ENCODE results near the gene ARRB1.

DNA sequence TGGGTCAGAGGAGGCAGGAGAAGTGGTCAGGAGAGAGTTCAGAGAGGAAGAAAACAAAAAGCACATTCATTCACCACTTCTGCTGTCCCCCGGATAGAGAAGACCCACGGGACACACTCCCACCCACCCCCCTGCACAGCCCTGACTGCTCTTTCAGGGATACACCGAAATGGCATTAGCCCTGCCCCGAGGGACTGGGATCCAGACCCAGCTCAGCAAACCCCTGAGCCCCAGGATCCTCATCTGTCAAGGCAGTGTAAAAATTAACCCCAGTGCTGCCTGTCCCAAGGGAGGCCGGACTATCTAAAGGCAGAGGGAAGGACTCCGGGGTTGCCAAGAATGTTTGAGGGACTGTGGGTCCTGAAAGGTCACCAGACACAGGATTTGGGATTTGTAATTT lies 79.7 kb downstream of the ARRB1 start:
- TF ChIP-seq, protein P1, sequence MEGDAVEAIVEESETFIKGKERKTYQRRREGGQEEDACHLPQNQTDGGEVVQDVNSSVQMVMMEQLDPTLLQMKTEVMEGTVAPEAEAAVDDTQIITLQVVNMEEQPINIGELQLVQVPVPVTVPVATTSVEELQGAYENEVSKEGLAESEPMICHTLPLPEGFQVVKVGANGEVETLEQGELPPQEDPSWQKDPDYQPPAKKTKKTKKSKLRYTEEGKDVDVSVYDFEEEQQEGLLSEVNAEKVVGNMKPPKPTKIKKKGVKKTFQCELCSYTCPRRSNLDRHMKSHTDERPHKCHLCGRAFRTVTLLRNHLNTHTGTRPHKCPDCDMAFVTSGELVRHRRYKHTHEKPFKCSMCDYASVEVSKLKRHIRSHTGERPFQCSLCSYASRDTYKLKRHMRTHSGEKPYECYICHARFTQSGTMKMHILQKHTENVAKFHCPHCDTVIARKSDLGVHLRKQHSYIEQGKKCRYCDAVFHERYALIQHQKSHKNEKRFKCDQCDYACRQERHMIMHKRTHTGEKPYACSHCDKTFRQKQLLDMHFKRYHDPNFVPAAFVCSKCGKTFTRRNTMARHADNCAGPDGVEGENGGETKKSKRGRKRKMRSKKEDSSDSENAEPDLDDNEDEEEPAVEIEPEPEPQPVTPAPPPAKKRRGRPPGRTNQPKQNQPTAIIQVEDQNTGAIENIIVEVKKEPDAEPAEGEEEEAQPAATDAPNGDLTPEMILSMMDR (IDR thresholded peaks at IDR 0.05) = no peak
- no peak for TF ChIP-seq POLR2A (IDR thresholded peaks at IDR 0.05)

All from thyroid gland (tissue), 4 donors.